ENCODE results near the gene GRHL3.
"Not testable (repeated sequence)": the region's sequence is repeated elsewhere in the genome, so short reads cannot be mapped to it uniquely, and the experiment has no call there.

The GRHL3 gene

DNA sequence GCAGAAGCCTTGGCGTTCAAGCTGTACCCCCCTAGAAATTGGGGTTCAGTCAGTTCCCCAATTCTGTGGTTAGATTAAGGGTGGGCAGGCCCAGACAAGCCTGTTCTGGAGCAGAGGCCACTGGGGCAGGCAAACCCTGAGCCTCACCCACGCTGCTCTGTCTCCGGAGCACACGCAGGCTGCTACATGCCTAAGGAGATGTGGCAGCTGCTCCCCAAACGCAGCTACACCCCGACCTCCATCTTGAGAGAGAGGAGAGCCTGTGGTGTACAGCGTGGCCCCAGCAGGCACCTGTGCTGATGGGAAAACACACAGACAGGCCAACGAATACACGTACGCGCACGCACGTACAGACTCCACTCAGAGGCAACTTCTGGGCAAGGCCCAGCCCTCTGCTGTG, 33.9 kb upstream of the GRHL3 start:
- peaks cover 3% of the 10 kb centered on the region for H3K27me3 Mint-ChIP-seq (ENCODE audit: low read depth)
- no peak overlapping the region for H3K4me3 Mint-ChIP-seq
- TF ChIP-seq, protein P1, sequence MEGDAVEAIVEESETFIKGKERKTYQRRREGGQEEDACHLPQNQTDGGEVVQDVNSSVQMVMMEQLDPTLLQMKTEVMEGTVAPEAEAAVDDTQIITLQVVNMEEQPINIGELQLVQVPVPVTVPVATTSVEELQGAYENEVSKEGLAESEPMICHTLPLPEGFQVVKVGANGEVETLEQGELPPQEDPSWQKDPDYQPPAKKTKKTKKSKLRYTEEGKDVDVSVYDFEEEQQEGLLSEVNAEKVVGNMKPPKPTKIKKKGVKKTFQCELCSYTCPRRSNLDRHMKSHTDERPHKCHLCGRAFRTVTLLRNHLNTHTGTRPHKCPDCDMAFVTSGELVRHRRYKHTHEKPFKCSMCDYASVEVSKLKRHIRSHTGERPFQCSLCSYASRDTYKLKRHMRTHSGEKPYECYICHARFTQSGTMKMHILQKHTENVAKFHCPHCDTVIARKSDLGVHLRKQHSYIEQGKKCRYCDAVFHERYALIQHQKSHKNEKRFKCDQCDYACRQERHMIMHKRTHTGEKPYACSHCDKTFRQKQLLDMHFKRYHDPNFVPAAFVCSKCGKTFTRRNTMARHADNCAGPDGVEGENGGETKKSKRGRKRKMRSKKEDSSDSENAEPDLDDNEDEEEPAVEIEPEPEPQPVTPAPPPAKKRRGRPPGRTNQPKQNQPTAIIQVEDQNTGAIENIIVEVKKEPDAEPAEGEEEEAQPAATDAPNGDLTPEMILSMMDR (IDR thresholded peaks at IDR 0.05; ENCODE audit: unreplicated experiment in 3 of 3) = no peak
- H3K9me3 Mint-ChIP-seq = no peaks in the 10 kb centered on the region
- H3K27ac Mint-ChIP-seq = no peak overlapping the region
- no peaks in the 10 kb centered on the region for H3K36me3 Mint-ChIP-seq (ENCODE audit: low read depth)
- peaks cover 7% of the 10 kb centered on the region for H3K4me1 Mint-ChIP-seq

DNA sequence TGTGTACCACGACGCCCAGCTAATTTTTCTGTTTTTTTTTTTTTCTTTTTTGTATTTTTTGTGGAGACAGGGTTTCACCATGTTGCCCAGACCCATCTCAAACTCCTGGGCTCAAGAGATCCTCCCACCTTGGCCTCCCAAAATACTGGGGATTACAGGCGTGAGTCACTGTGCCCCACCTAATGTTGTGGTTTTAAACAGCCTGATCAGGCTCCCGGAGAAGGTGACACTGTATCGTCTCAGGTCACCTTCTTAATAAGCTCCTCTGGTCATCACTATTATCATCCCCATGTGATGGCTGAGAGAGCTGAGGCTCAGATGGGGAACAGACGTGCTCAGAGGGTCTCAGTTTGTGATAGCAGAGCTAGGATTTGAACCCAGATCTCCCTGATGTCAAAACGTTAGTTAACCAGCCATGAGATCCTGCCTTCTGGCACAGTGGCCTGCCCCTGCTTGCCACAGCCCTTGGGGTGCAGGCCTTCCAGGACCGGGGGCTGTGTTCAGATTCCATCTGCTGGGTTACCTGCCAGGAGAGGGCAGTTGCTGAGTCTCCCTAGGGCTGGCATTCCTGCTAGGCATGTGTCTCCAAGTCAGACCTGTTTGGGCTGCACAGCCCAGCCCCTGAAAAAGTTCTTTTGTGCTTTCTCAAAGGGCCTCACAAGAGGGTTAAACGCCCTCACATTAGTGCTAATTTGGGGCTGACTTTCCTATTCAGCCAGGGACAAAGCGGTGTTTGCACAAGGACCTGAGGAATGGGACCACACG, 32.7 kb upstream of the GRHL3 start:
- Mint-ChIP-seq H3K9me3 (no peaks in the 10 kb centered on the region), H3K4me1 (peaks cover 7% of the 10 kb centered on the region), H3K4me3 (no peak overlapping the region), H3K27me3 (ENCODE audit: low read depth) (peaks cover 10% of the 10 kb centered on the region), H3K36me3 (ENCODE audit: low read depth) (no peaks in the 10 kb centered on the region), H3K27ac (no peak overlapping the region)
- TF ChIP-seq, protein P1 (IDR thresholded peaks at IDR 0.05; ENCODE audit: unreplicated experiment in 3 of 3) = no peak

DNA sequence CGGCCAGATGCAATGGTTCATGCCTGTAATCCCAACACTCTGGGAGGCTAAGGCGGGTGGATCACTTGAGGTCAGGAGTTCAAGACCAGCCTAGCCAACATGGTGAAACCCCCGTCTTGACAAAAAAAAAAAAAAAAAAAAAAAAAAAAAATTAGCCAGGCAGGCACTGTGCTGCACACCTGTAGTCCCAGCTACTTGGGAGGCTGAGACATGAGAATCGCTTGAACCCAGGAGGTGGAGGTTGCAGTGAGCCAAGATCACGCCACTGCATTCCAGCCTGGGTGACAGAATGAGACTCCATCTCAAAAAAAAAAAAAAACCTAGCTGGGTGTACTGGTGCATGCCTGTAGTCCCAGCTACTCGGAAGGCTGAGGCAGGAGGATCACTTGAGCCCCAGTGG, 31.4 kb upstream of the GRHL3 start:
- H3K4me1 Mint-ChIP-seq; H3K4me3 Mint-ChIP-seq; H3K9me3 Mint-ChIP-seq; H3K36me3 Mint-ChIP-seq (ENCODE audit: low read depth); H3K27ac Mint-ChIP-seq: not testable (repeated sequence)
- peaks cover 16% of the 10 kb centered on the region for H3K27me3 Mint-ChIP-seq (ENCODE audit: low read depth)

DNA sequence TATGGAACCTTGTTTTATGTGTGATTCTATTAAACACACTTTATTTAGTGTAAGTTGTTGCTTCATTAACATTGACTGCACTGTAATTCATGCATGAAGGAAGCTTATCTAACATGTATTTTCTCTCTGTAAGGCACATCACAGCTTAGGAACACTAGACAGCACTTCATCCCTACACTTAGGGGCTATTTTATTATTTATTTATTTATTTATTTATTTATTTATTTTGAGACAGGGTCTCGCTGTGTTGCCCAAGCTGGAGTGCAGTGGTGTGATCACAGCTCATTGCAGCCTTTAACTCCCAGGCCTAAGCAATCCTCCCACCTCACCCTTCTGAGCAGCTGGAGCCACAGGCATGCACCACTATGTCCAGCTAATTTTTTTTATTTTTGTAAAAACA, 30.7 kb upstream of the GRHL3 start:
- Mint-ChIP-seq H3K36me3 (ENCODE audit: low read depth) (no peaks in the 10 kb centered on the region), H3K27me3 (ENCODE audit: low read depth) (peaks cover 16% of the 10 kb centered on the region), H3K9me3 (no peaks in the 10 kb centered on the region), H3K4me1 (peaks cover 7% of the 10 kb centered on the region), H3K4me3 (no peak overlapping the region), H3K27ac (no peak overlapping the region)
- TF ChIP-seq, protein P1 (IDR thresholded peaks at IDR 0.05; ENCODE audit: unreplicated experiment in 3 of 3) = no peak

DNA sequence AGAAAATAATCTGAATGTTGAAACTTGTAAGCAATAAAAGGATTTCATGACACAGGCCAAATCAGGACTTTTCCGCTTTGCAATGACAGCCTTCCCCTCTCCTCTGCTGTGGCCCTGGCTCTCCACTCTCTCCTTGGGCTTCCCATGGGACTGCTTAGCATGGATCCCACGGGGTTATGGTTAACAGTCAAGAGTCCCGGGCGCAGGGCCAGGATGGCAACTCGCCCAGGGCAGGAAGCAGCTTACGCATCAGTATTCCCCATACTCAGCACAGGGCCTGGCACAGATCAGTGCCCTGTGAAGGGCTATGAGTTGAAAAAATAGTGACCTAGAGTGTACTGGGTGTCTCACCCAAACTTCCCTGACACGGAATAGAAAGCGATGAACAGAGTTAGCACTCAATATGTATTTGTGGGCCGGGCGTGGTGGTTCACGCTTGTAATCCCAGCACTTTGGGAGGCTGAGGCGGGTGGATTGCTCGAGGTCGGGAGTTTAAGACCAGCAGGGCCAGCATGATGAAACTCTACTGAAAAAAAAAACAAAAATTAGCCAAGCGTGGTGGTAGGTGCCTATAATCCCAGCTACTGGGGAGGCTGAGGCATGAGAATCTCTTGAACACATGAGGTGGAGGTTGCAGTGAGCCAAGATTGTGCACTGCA, 29.1 kb upstream of the GRHL3 start:
- H3K27me3 Mint-ChIP-seq (ENCODE audit: low read depth) = peaks cover 16% of the 10 kb centered on the region
- no peaks in the 10 kb centered on the region for H3K9me3 Mint-ChIP-seq
- TF ChIP-seq, protein P1 (IDR thresholded peaks at IDR 0.05; ENCODE audit: unreplicated experiment in 3 of 3) = no peak
- H3K4me1 Mint-ChIP-seq = peaks cover 13% of the 10 kb centered on the region
- H3K4me3 Mint-ChIP-seq = no peak overlapping the region
- no peak overlapping the region for H3K27ac Mint-ChIP-seq
- H3K36me3 Mint-ChIP-seq (ENCODE audit: low read depth) = no peaks in the 10 kb centered on the region

DNA sequence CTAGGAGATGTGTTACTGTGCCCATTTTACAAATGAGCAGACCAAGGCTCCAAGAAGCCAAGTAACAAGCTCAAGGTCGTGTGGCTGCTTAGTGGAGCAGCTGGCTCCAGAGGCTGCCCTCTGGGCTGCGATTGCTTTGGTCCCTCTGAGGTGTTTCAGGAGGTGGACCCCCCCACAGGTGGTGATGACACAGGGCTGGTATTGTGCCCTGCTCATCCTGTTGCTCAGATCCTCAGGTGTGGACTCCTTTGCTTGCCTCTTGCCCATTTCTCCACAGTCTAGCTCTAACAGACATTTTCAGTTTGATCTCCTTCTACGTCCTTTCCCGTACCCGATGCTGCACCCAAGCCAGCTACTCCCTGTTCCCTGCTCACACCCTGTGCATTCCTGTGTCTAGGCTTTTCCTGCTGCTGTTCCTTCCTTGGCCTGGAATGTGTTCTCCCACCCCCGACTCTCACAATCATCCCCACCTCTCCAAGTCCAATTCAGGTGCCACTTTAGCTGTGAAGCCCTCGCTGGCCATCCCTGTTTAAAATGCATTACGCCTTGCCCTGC, 28.1 kb upstream of the GRHL3 start:
- H3K27me3 Mint-ChIP-seq (ENCODE audit: low read depth) = peaks cover 16% of the 10 kb centered on the region
- no peaks in the 10 kb centered on the region for H3K36me3 Mint-ChIP-seq (ENCODE audit: low read depth)
- TF ChIP-seq, protein P1 (IDR thresholded peaks at IDR 0.05; ENCODE audit: unreplicated experiment in 3 of 3) = no peak
- H3K4me3 Mint-ChIP-seq = no peak overlapping the region
- no peak overlapping the region for H3K27ac Mint-ChIP-seq
- peaks cover 21% of the 10 kb centered on the region for H3K4me1 Mint-ChIP-seq
- H3K9me3 Mint-ChIP-seq = no peaks in the 10 kb centered on the region
